Measurements from ENCODE around the gene MAP1LC3B. TPM values are rescaled to one million over a fixed set of nuclear protein-coding genes. Genes with fewer than 3 reads are reported as not detected.

MAP1LC3B gene
- total RNA-seq, 1 donor = 44.5 TPM

- no peaks in the 10 kb centered on the region for H3K27me3 ChIP-seq (ENCODE audit: insufficient read depth, low read length)
- no peak for TF ChIP-seq CTCF (IDR thresholded peaks at IDR 0.05; ENCODE audit: extremely low read depth, low read depth, low read length)
- H3K79me2 ChIP-seq (ENCODE audit: insufficient read depth, low read length) = peaks cover 13% of the 10 kb centered on the region
- no peak overlapping the region for H2AFZ ChIP-seq (ENCODE audit: low read length)
- no peak overlapping the region for H3K4me2 ChIP-seq (ENCODE audit: insufficient read depth, low read length)
- no peak overlapping the region for H3K4me3 ChIP-seq (ENCODE audit: insufficient read depth, low read length)
- peaks cover 30% of the 10 kb centered on the region for H3K36me3 ChIP-seq (ENCODE audit: insufficient read depth, low read length)
- H4K20me1 ChIP-seq (ENCODE audit: insufficient read depth, low read length) = peaks cover 14% of the 10 kb centered on the region
- H3K4me1 ChIP-seq (ENCODE audit: insufficient read depth, low read length) = no peaks in the 10 kb centered on the region
- H3K9me3 ChIP-seq (ENCODE audit: low read depth, low read length) = no peaks in the 10 kb centered on the region
- no peak for DNase-seq (ENCODE audit: insufficient read length, low spot score, missing footprints)
- H3K27ac ChIP-seq (ENCODE audit: low read depth, low read length) = no peak overlapping the region
Measured at GRCh38 chr16:87421003-87421912, 29.1 kb downstream of the MAP1LC3B start.

GRCh38 chr16:87422106-87422505, 30.0 kb downstream of the MAP1LC3B start:
- Histone ChIP-seq H3K36me3 (ENCODE audit: insufficient read depth, low read length) (peaks cover 21% of the 10 kb centered on the region), H3K79me2 (ENCODE audit: insufficient read depth, low read length) (peaks cover 20% of the 10 kb centered on the region), H3K27me3 (ENCODE audit: insufficient read depth, low read length) (no peaks in the 10 kb centered on the region), H3K4me1 (ENCODE audit: insufficient read depth, low read length) (no peaks in the 10 kb centered on the region), H4K20me1 (ENCODE audit: insufficient read depth, low read length) (peaks cover 19% of the 10 kb centered on the region), H3K27ac (ENCODE audit: low read depth, low read length) (no peak overlapping the region), H3K9me3 (ENCODE audit: low read depth, low read length) (no peaks in the 10 kb centered on the region), H2AFZ (ENCODE audit: low read length) (no peak overlapping the region), H3K4me3 (ENCODE audit: insufficient read depth, low read length) (no peak overlapping the region), H3K4me2 (ENCODE audit: insufficient read depth, low read length) (no peak overlapping the region)
- no peak for DNase-seq (ENCODE audit: insufficient read length, low spot score, missing footprints)
- TF ChIP-seq CTCF (IDR thresholded peaks at IDR 0.05; ENCODE audit: extremely low read depth, low read depth, low read length) = no peak

- Histone ChIP-seq H3K9me3 (ENCODE audit: low read depth, low read length) (no peaks in the 10 kb centered on the region), H4K20me1 (ENCODE audit: insufficient read depth, low read length) (peaks cover 17% of the 10 kb centered on the region), H3K27ac (ENCODE audit: low read depth, low read length) (no peak overlapping the region), H3K27me3 (ENCODE audit: insufficient read depth, low read length) (no peaks in the 10 kb centered on the region), H3K4me1 (ENCODE audit: insufficient read depth, low read length) (no peaks in the 10 kb centered on the region), H3K36me3 (ENCODE audit: insufficient read depth, low read length) (peaks cover 19% of the 10 kb centered on the region), H2AFZ (ENCODE audit: low read length) (no peak overlapping the region), H3K4me3 (ENCODE audit: insufficient read depth, low read length) (no peak overlapping the region), H3K79me2 (ENCODE audit: insufficient read depth, low read length) (peaks cover 20% of the 10 kb centered on the region), H3K4me2 (ENCODE audit: insufficient read depth, low read length) (no peak overlapping the region)
- TF ChIP-seq CTCF (IDR thresholded peaks at IDR 0.05; ENCODE audit: extremely low read depth, low read depth, low read length) = no peak
- DNase-seq (ENCODE audit: insufficient read length, low spot score, missing footprints) = peak; percentile 76
Measured at GRCh38 chr16:87423429-87423828, 31.3 kb downstream of the MAP1LC3B start.

- H4K20me1 ChIP-seq (ENCODE audit: insufficient read depth, low read length) = peaks cover 21% of the 10 kb centered on the region
- H3K27ac ChIP-seq (ENCODE audit: low read depth, low read length) = no peak overlapping the region
- H3K4me3 ChIP-seq (ENCODE audit: insufficient read depth, low read length) = no peak overlapping the region
- no peaks in the 10 kb centered on the region for H3K27me3 ChIP-seq (ENCODE audit: insufficient read depth, low read length)
- TF ChIP-seq CTCF (IDR thresholded peaks at IDR 0.05; ENCODE audit: extremely low read depth, low read depth, low read length) = no peak
- DNase-seq (ENCODE audit: insufficient read length, low spot score, missing footprints) = no peak
- peaks cover 19% of the 10 kb centered on the region for H3K36me3 ChIP-seq (ENCODE audit: insufficient read depth, low read length)
- H2AFZ ChIP-seq (ENCODE audit: low read length) = no peak overlapping the region
- H3K4me2 ChIP-seq (ENCODE audit: insufficient read depth, low read length) = no peak overlapping the region
- H3K4me1 ChIP-seq (ENCODE audit: insufficient read depth, low read length) = no peaks in the 10 kb centered on the region
- no peaks in the 10 kb centered on the region for H3K9me3 ChIP-seq (ENCODE audit: low read depth, low read length)
- H3K79me2 ChIP-seq (ENCODE audit: insufficient read depth, low read length) = peaks cover 26% of the 10 kb centered on the region
Measured at GRCh38 chr16:87424266-87424665, 32.1 kb downstream of the MAP1LC3B start.
